HEK293 (cell line): Measurements from ENCODE around the gene RBMS1.

ENCODE experiments used
- CTCF ChIA-PET: fragments of 350-600 bp; formaldehyde crosslinking; extraction: SDS; loops from one replicate; lab custom pipeline; 2021; ENCODE audit warnings: antibody characterized with exemption; lab: Yijun Ruan, JAX
- POLR2A ChIA-PET: fragments of 300-600 bp; formaldehyde crosslinking; extraction: SDS; loops from one replicate; lab custom pipeline; 2020; ENCODE audit warnings: antibody characterized with exemption, inconsistent platforms; lab: Yijun Ruan, JAX
- H3K27ac ChIP-seq: fragments of 200-500 bp; sonication (Bioruptor generic); 2 replicates; pipeline ENCODE4 v1.5.1; 2014; ENCODE audit warnings: low read depth, low read length, control low read depth, inconsistent platforms; ENCODE audit errors: extremely low read depth
- H3K36me3 ChIP-seq, 2 experiments: fragments of 200-500 bp in 1 of 2; sonication (Bioruptor generic) in 1 of 2; 1 replicate in 1 of 2; 2 replicates in 1 of 2; pipeline ENCODE4 v1.5.1; 2014 to 2017; ENCODE audit warnings: inconsistent platforms in 2 of 2, low read length in 2 of 2; ENCODE audit not compliant: control insufficient read depth in 2 of 2, insufficient read depth in 1 of 2
- H3K4me1 ChIP-seq: fragments of 200-500 bp; sonication (Bioruptor generic); 2 replicates; pipeline ENCODE4 v1.5.1; 2014; ENCODE audit warnings: mild to moderate bottlenecking, low read length, inconsistent platforms; ENCODE audit not compliant: control insufficient read depth, insufficient read depth
- H3K4me3 ChIP-seq: 2 replicates; pipeline ENCODE4 v1.5.1; 2011; ENCODE audit warnings: low read depth, mild to moderate bottlenecking, control low read depth, low read length, moderate library complexity
- H3K9me3 ChIP-seq: fragments of 200-500 bp; sonication (Bioruptor generic); 2 replicates; pipeline ENCODE4 v1.5.1; 2014; ENCODE audit warnings: low read depth, low read length, inconsistent platforms; ENCODE audit not compliant: control insufficient read depth, insufficient read depth
- BCL11A ChIP-seq: fragments of 450-650 bp; formaldehyde crosslinking; IDR thresholded peaks from 2 replicates; pipeline ENCODE4 v1.5.1; 2016; ENCODE audit warnings: low read depth, missing biosample characterization, missing genetic modification characterization
- BCL11B ChIP-seq: fragments of 450-650 bp; formaldehyde crosslinking; IDR thresholded peaks from 2 replicates; pipeline ENCODE4 v1.5.1; 2016; ENCODE audit warnings: low read depth, missing biosample characterization, missing genetic modification characterization
- EGR2 ChIP-seq: fragments of 450-650 bp; formaldehyde crosslinking; IDR thresholded peaks from 2 replicates; pipeline ENCODE4 v1.5.1; 2016; ENCODE audit warnings: low read depth, missing biosample characterization, missing genetic modification characterization
- GLI4 ChIP-seq: fragments of 450-650 bp; formaldehyde crosslinking; IDR thresholded peaks from 2 replicates; pipeline ENCODE4 v1.5.1; 2016; ENCODE audit warnings: missing biosample characterization, missing genetic modification characterization
- KLF10 ChIP-seq: fragments of 450-650 bp; IDR thresholded peaks from 2 replicates; pipeline ENCODE4 v1.5.1; 2018; ENCODE audit warnings: missing biosample characterization, mild to moderate bottlenecking, missing genetic modification characterization
- KLF8 ChIP-seq: fragments of 450-650 bp; formaldehyde crosslinking; IDR thresholded peaks from 2 replicates; pipeline ENCODE4 v1.5.1; 2016; ENCODE audit warnings: missing biosample characterization, missing genetic modification characterization
- PRDM10 ChIP-seq: fragments of 450-650 bp; formaldehyde crosslinking; IDR thresholded peaks from 2 replicates; pipeline ENCODE4 v1.5.1; 2016; ENCODE audit warnings: missing biosample characterization, missing genetic modification characterization
- ZBTB26 ChIP-seq: fragments of 450-650 bp; formaldehyde crosslinking; optimal IDR thresholded peaks from 2 replicates; pipeline ENCODE3; 2016; ENCODE audit warnings: missing biosample characterization, mild to moderate bottlenecking, missing genetic modification characterization
- ZFP37 ChIP-seq: fragments of 450-650 bp; formaldehyde crosslinking; IDR thresholded peaks from 2 replicates; pipeline ENCODE4 v1.5.1; 2016; ENCODE audit warnings: missing biosample characterization, missing genetic modification characterization
- ZNF10 ChIP-seq: fragments of 450-650 bp; formaldehyde crosslinking; IDR thresholded peaks from 2 replicates; pipeline ENCODE4 v1.5.1; 2017; ENCODE audit warnings: missing biosample characterization, missing genetic modification characterization
- ZNF138 ChIP-seq: fragments of 450-650 bp; formaldehyde crosslinking; IDR thresholded peaks from 2 replicates; pipeline ENCODE4 v1.5.1; 2016; ENCODE audit warnings: missing biosample characterization, missing genetic modification characterization, borderline replicate concordance
- ZNF24 ChIP-seq: fragments of 450-650 bp; formaldehyde crosslinking; IDR thresholded peaks from 2 replicates; pipeline ENCODE4 v1.5.1; 2016; ENCODE audit warnings: missing biosample characterization, missing genetic modification characterization
- ZNF341 ChIP-seq: fragments of 450-650 bp; formaldehyde crosslinking; IDR thresholded peaks from 2 replicates; pipeline ENCODE4; 2016; ENCODE audit warnings: low read depth, missing biosample characterization, missing genetic modification characterization
- ZNF530 ChIP-seq: fragments of 450-650 bp; formaldehyde crosslinking; IDR thresholded peaks from 2 replicates; pipeline ENCODE4 v1.5.1; 2016; ENCODE audit warnings: low read depth, missing biosample characterization, missing genetic modification characterization
- ZNF580 ChIP-seq: fragments of 450-650 bp; formaldehyde crosslinking; IDR thresholded peaks from 2 replicates; pipeline ENCODE4 v1.5.1; 2016; ENCODE audit warnings: missing biosample characterization, missing genetic modification characterization
- ZNF596 ChIP-seq: fragments of 450-650 bp; IDR thresholded peaks from 2 replicates; pipeline ENCODE4 v1.5.0; 2018; ENCODE audit warnings: missing biosample characterization, mild to moderate bottlenecking, missing genetic modification characterization, moderate library complexity
- ZNF639 ChIP-seq: fragments of 450-650 bp; formaldehyde crosslinking; IDR thresholded peaks from 2 replicates; pipeline ENCODE4 v1.5.1; 2016; ENCODE audit warnings: missing biosample characterization, missing genetic modification characterization
- ZNF654 ChIP-seq: fragments of 450-650 bp; formaldehyde crosslinking; IDR thresholded peaks from 2 replicates; pipeline ENCODE4 v1.5.1; 2016; ENCODE audit warnings: low read depth, missing biosample characterization, missing genetic modification characterization
- ZNF658 ChIP-seq: fragments of 450-650 bp; formaldehyde crosslinking; IDR thresholded peaks from 2 replicates; pipeline ENCODE4; 2016; ENCODE audit warnings: missing biosample characterization, missing genetic modification characterization
- ZNF843 ChIP-seq: fragments of 450-650 bp; formaldehyde crosslinking; IDR thresholded peaks from 2 replicates; pipeline ENCODE4 v1.5.1; 2016; ENCODE audit warnings: missing biosample characterization, missing genetic modification characterization
- ZSCAN16 ChIP-seq: fragments of 450-650 bp; formaldehyde crosslinking; IDR thresholded peaks from 2 replicates; pipeline ENCODE4 v1.5.1; 2016; ENCODE audit warnings: missing biosample characterization, missing genetic modification characterization

Gene RBMS1

GRCh38 chr2:160471950-160472349 is 21.7 kb downstream of the RBMS1 start:
- no peak overlapping the region for H3K4me3 ChIP-seq
- H3K4me1 ChIP-seq: peaks cover 18% of the 10 kb centered on the region
- no peak for TF ChIP-seq GLI4
- no peak for TF ChIP-seq ZFP37 (tag by site-specific recombination)
- TF ChIP-seq BCL11B (tag by site-specific recombination): no peak
- TF ChIP-seq ZNF138 (tag by site-specific recombination): no peak
- no peak for TF ChIP-seq PRDM10 (tag by site-specific recombination)
- no peak for TF ChIP-seq ZNF654 (tag by site-specific recombination)
- TF ChIP-seq ZNF24 (tag by site-specific recombination): no peak
- no peak for TF ChIP-seq ZNF596 (tag by site-specific recombination)
- TF ChIP-seq ZNF658 (tag by site-specific recombination): no peak
- TF ChIP-seq ZNF10: no peak
- no peak for TF ChIP-seq ZNF530
- no peak for TF ChIP-seq ZNF341 (tag by site-specific recombination)
- TF ChIP-seq ZNF580: no peak
- no peak for TF ChIP-seq ZNF843
- no peak for TF ChIP-seq EGR2 (tag by site-specific recombination)
- TF ChIP-seq BCL11A: no peak
- no peak for TF ChIP-seq ZNF639
- TF ChIP-seq ZSCAN16: no peak
- no peak for TF ChIP-seq KLF8 (tag by site-specific recombination)
- ChIA-PET POLR2A (no interaction called here), CTCF (no interaction called here)
- H3K36me3 ChIP-seq: no peaks in the 10 kb centered on the region
- H3K9me3 ChIP-seq: no peaks in the 10 kb centered on the region
- no peak overlapping the region for H3K27ac ChIP-seq

- H3K4me1 ChIP-seq: peaks cover 24% of the 10 kb centered on the region
- CTCF ChIA-PET: interaction anchor here (0.6 kb wide), 1 partner anchor 500 kb away, joined by 4 read pairs; no protein-coding TSS in a partner anchor
Measured at GRCh38 chr2:160469621-160470204, 23.9 kb downstream of the RBMS1 start.

More at GRCh38 chr2:160469621-160470204, 23.9 kb downstream of the RBMS1 start:
- POLR2A ChIA-PET: no interaction called here
- Histone ChIP-seq H3K36me3 (no peaks in the 10 kb centered on the region), H3K27ac (no peak overlapping the region)
- TF ChIP-seq ZNF341 (tag by site-specific recombination) (peak; percentile 37; the same call in 1 of the 2 replicates), ZBTB26 (no peak), KLF10 (tag by site-specific recombination) (no peak)
- TF ChIP-seq, all 188 proteins: peak for 1
- Histone ChIP-seq H3K9me3 (no peaks in the 10 kb centered on the region), H3K4me3 (no peak overlapping the region)
